Astrocyte (in vitro differentiated cells and primary cell): ENCODE measurements around the gene KCNMA1. TPM values are rescaled to one million over a fixed set of nuclear protein-coding genes. Genes with fewer than 3 reads are reported as not detected.

Experiments
- DNase-seq: peaks from one replicate; pipeline ENCODE4 v3.0.0-alpha.2; 2010; ENCODE audit warnings: low read depth
- FAIRE-seq: peaks from 2 replicates; lab custom pipeline; 2011; peaks lifted over from hg19 to GRCh38; lab: Jason Lieb, UNC
- H2AFZ ChIP-seq: 2 replicates; pipeline ENCODE4 v1.6.0; 2012; ENCODE audit warnings: low read depth, low read length, inconsistent platforms
- H3K27ac ChIP-seq: 2 replicates; pipeline ENCODE4 v1.5.1; 2011; ENCODE audit warnings: low read depth, low read length, inconsistent platforms
- H3K27me3 ChIP-seq: 2 replicates; pipeline ENCODE4 v1.6.0; 2011; ENCODE audit warnings: low read length, inconsistent platforms; ENCODE audit not compliant: insufficient read depth
- H3K36me3 ChIP-seq: 2 replicates; pipeline ENCODE4 v1.5.1; 2011; ENCODE audit warnings: low read length, inconsistent platforms; ENCODE audit not compliant: insufficient read depth
- H3K4me1 ChIP-seq: 2 replicates; pipeline ENCODE4 v1.5.1; 2011; ENCODE audit warnings: low read length, inconsistent platforms; ENCODE audit not compliant: insufficient read depth
- H3K4me2 ChIP-seq: 2 replicates; pipeline ENCODE4 v1.6.0; 2012; ENCODE audit warnings: low read length, inconsistent platforms
- H3K4me3 ChIP-seq: 2 replicates; pipeline ENCODE4 v1.5.1; 2011; ENCODE audit warnings: low read depth, mild to moderate bottlenecking, low read length, inconsistent platforms; ENCODE audit not compliant: insufficient read depth
- H3K79me2 ChIP-seq: 2 replicates; pipeline ENCODE4 v1.6.0; 2012; ENCODE audit warnings: mild to moderate bottlenecking, low read length, inconsistent platforms; ENCODE audit not compliant: insufficient read depth
- H3K9ac ChIP-seq: 2 replicates; pipeline ENCODE4 v1.6.0; 2012; ENCODE audit warnings: mild to moderate bottlenecking, low read length, inconsistent platforms
- H3K9me3 ChIP-seq: 2 replicates; pipeline ENCODE4 v1.5.1; 2012; ENCODE audit warnings: low read depth, mild to moderate bottlenecking, low read length, inconsistent platforms; ENCODE audit not compliant: insufficient read depth
- H4K20me1 ChIP-seq: 2 replicates; pipeline ENCODE4 v1.6.0; 2012; ENCODE audit warnings: low read length, inconsistent platforms; ENCODE audit not compliant: insufficient read depth
- H3K27ac Mint-ChIP-seq: one replicate; pipeline ENCODE4 v1.8.0; 2021; ENCODE audit warnings: mild to moderate bottlenecking, mixed read lengths; ENCODE audit not compliant: unreplicated experiment
- H3K27me3 Mint-ChIP-seq: one replicate; pipeline ENCODE4 v1.8.0; 2021; ENCODE audit warnings: low read depth, mixed read lengths; ENCODE audit not compliant: unreplicated experiment
- H3K36me3 Mint-ChIP-seq: one replicate; pipeline ENCODE4 v1.8.0; 2021; ENCODE audit warnings: low read depth, mixed read lengths; ENCODE audit not compliant: unreplicated experiment
- H3K4me1 Mint-ChIP-seq: one replicate; pipeline ENCODE4 v1.8.0; 2021; ENCODE audit warnings: low read depth, mixed read lengths; ENCODE audit not compliant: unreplicated experiment
- H3K4me3 Mint-ChIP-seq: one replicate; pipeline ENCODE4 v1.8.0; 2021; ENCODE audit warnings: mild to moderate bottlenecking, moderate library complexity, mixed read lengths; ENCODE audit not compliant: unreplicated experiment
- H3K9me3 Mint-ChIP-seq: one replicate; pipeline ENCODE4 v1.8.0; 2021; ENCODE audit warnings: mild to moderate bottlenecking, mixed read lengths; ENCODE audit not compliant: unreplicated experiment
- CTCF ChIP-seq: IDR thresholded peaks from 2 replicates; pipeline ENCODE4 v1.5.1; 2011; ENCODE audit warnings: low read depth, mild to moderate bottlenecking, inconsistent platforms, low read length, moderate library complexity; ENCODE audit not compliant: insufficient read depth
- EZH2 ChIP-seq: IDR thresholded peaks from 2 replicates; pipeline ENCODE4 v1.6.1; 2012; ENCODE audit warnings: mild to moderate bottlenecking, low read length, inconsistent platforms; ENCODE audit not compliant: insufficient read depth
- total RNA-seq: library from RNA; stranded (reverse); gene quantifications from 2 replicates; pipeline ENCODE4 v1.2.1, GENCODE V29; 2021

KCNMA1 gene
- total RNA-seq, 1 donor from 2014 or later: 45.8 TPM

- FAIRE-seq: no peak
- Mint-ChIP-seq H3K4me1 (peaks cover 23% of the 10 kb centered on the region), H3K27ac (no peak overlapping the region)
Observed at GRCh38 chr10:77562742-77563141, 74.9 kb downstream of the KCNMA1 start.

DNA sequence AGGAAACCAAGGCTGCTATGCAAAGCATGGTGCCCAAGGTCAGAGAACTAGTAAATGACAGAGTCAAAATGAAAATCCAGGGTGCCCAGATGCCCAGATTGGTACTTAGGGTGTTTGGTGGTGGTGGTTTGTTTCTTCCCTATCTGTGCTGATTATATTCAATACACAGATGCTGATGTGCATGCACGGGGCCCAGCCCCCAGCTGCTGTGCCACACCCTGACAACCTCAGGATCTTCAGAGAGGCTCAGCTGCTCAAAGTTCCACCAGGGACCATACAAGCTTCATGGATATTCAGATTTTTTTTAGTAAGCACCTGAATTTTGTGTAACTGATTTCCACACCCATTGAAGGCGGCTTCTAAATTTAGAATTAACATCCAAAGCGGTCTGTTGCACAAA is 75.6 kb downstream of the KCNMA1 start:
- H3K27me3 ChIP-seq: no peaks in the 10 kb centered on the region
- H3K36me3 ChIP-seq: no peaks in the 10 kb centered on the region
- Mint-ChIP-seq H3K4me1 (peaks cover 22% of the 10 kb centered on the region), H3K36me3 (peaks cover 10% of the 10 kb centered on the region), H3K9me3 (no peaks in the 10 kb centered on the region), H3K27me3 (no peaks in the 10 kb centered on the region), H3K27ac (no peak overlapping the region), H3K4me3 (no peak overlapping the region)
- no peak for TF ChIP-seq CTCF
- no peak for TF ChIP-seq EZH2
- peaks cover 25% of the 10 kb centered on the region for H4K20me1 ChIP-seq
- no peak overlapping the region for H3K27ac ChIP-seq
- no peak overlapping the region for H3K4me3 ChIP-seq
- H3K4me2 ChIP-seq: no peak overlapping the region
- H3K79me2 ChIP-seq: peaks cover 31% of the 10 kb centered on the region
- no peak overlapping the region for H3K9ac ChIP-seq
- H3K4me1 ChIP-seq: peaks cover 13% of the 10 kb centered on the region
- no peak overlapping the region for H2AFZ ChIP-seq
- FAIRE-seq (no peak), DNase-seq (no peak)
- no peaks in the 10 kb centered on the region for H3K9me3 ChIP-seq

More at GRCh38 chr10:77562742-77563141, 74.9 kb downstream of the KCNMA1 start:
- Mint-ChIP-seq H3K4me3 (no peak overlapping the region), H3K27me3 (no peaks in the 10 kb centered on the region), H3K9me3 (no peaks in the 10 kb centered on the region), H3K36me3 (peaks cover 8% of the 10 kb centered on the region)
- Histone ChIP-seq H3K9ac (no peak overlapping the region), H3K4me1 (peaks cover 13% of the 10 kb centered on the region), H3K27ac (no peak overlapping the region), H3K4me3 (no peak overlapping the region), H3K4me2 (no peak overlapping the region), H3K27me3 (no peaks in the 10 kb centered on the region), H4K20me1 (peaks cover 25% of the 10 kb centered on the region), H2AFZ (no peak overlapping the region), H3K9me3 (no peaks in the 10 kb centered on the region), H3K79me2 (peaks cover 34% of the 10 kb centered on the region), H3K36me3 (no peaks in the 10 kb centered on the region)
- no peak for DNase-seq
- TF ChIP-seq EZH2 (no peak), CTCF (no peak)

GRCh38 chr10:77560471-77560870 is 77.1 kb downstream of the KCNMA1 start:
- H3K79me2 ChIP-seq: peaks cover 22% of the 10 kb centered on the region
- H3K4me2 ChIP-seq: no peak overlapping the region
- no peak overlapping the region for H3K9ac ChIP-seq
- DNase-seq (no peak), FAIRE-seq (no peak)
- no peak overlapping the region for H3K4me3 Mint-ChIP-seq
- TF ChIP-seq CTCF (no peak), EZH2 (no peak)
- H3K4me3 ChIP-seq: no peak overlapping the region
- no peaks in the 10 kb centered on the region for H3K9me3 ChIP-seq
- H3K36me3 Mint-ChIP-seq: peaks cover 9% of the 10 kb centered on the region
- no peaks in the 10 kb centered on the region for H3K36me3 ChIP-seq
- no peak overlapping the region for H3K27ac Mint-ChIP-seq
- no peaks in the 10 kb centered on the region for H3K9me3 Mint-ChIP-seq
- no peak overlapping the region for H3K27ac ChIP-seq
- H3K4me1 ChIP-seq: peaks cover 12% of the 10 kb centered on the region
- H3K27me3 Mint-ChIP-seq: no peaks in the 10 kb centered on the region
- H2AFZ ChIP-seq: no peak overlapping the region
- H4K20me1 ChIP-seq: peaks cover 14% of the 10 kb centered on the region
- peaks cover 14% of the 10 kb centered on the region for H3K4me1 Mint-ChIP-seq
- H3K27me3 ChIP-seq: no peaks in the 10 kb centered on the region
